Left lobe of liver (tissue), 2 donors: Measurements from ENCODE around the gene EVX1. TPM values are rescaled to one million over a fixed set of nuclear protein-coding genes. Genes with fewer than 3 reads are reported as not detected.

Source experiments
- ATAC-seq: fragments of 200-7000 bp; cut with Tn5 transposase; one replicate; pipeline ENCODE4 v1.9.1; 2020; ENCODE audit warnings: mild to moderate bottlenecking, moderate library complexity
- DNase-seq: peaks from one replicate; pipeline ENCODE4 v3.0.0-alpha.2; 2020; ENCODE audit warnings: low spot score
- total RNA-seq: library from RNA; stranded (reverse); gene quantifications from one replicate; pipeline ENCODE4 v1.2.1, GENCODE V29; 2021
- donor health status: DM: no; HTN: no; CAD: no; lungs with moderate emphysema.
- donor health status: DM: no; HTN: yes; CAD: no.

EVX1 gene
- total RNA-seq, 1 donor from 2014 or later, result not detected

DNA sequence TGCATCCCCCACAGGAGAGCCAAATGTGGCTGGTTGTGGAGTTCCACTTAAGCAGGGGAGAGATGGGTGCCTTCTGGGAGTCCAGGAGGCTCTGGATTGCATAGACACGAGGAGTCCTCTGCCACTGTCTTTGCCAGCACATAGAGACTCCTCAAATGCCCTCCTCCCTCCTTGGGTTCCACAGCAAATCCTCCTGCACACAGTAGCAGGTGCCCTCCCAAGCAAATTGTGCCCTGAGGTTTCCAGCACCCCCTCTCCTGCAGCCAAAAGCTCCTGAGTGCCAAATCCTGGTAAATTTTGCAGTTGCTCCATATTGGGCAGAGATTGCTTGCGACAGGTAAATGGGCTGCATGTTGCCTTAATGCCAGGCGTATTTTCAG is 5.8 kb downstream of the EVX1 start:
- peak; percentile 24 for DNase-seq
- no peak for ATAC-seq

DNA sequence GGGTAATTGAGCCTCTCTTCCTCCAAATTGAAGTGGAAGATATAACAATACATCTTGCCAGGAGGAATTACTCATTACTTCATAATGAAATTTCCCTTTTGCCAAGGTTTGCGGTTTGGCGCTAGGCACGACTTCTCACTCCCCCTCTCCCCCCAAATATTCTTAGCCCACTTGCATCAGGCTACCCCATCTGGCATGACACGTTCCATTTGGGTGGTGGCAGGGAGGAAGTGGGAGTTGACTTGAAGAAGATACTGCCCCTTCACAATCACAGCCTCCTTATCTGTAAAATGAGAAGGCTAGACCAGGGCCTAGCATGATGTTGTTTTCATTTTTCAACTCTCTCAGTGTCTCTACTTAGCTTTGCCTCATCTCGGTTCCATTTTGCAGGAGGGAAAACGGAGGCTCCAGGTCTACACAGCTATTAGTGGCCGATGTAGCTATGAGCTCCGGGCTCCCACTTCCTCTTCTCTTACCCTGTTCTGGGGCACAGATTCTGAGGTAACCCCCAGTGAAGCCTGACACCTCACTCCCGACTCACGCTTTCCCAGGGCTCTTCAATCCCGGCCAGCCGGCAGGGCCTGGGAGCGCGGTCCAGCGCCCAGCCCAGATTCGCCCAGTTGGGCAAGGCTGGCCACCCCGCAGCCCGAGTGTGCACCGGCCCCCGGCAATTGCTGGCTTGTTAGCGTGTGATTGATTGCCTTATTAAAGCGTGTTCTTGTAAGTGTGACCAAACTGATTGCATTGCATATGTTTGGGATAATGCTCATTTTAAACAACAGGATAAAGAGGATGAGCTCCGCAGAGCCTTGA is 6.5 kb downstream of the EVX1 start:
- no peak for DNase-seq
- no peak for ATAC-seq

DNA sequence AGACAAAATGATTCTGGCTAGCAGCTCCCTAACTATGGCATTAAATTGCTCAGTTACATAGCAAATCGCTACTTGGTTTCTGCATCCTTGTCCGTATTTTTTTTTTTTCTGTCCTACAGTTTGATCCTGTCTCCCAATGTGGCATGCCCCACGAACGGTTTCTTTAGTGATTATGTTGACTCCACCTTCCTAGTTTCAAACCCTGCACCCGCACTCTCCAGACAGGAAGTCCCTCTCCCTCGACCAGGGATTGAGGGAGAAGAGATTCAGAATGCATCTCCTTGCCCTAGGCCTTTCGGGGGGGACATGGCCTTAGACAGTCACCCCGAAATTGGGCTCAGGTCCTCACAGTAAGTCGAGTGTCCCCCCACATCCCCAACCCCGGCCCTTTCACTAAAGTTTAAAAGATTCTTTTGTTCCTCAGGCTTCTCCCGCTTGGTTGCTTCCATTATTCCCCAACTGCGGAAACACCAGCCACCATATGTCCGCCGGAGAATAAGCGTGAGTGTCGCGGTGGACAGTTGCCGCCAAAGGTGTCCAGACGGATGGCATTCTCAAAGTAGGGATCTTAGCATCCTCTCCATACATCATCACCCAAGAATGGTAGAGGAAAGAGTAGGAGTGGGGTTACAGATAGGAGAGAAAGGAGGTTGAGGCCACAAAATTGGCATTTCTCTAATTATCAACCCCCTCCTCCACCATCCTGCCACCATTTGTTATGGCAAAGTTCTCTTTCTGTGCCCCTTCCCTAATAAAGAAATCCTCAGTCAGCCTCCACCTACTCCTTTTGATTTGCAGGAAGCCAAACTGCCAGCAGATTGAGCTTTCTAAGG is 7.3 kb downstream of the EVX1 start:
- no peak for DNase-seq
- no peak for ATAC-seq

DNA sequence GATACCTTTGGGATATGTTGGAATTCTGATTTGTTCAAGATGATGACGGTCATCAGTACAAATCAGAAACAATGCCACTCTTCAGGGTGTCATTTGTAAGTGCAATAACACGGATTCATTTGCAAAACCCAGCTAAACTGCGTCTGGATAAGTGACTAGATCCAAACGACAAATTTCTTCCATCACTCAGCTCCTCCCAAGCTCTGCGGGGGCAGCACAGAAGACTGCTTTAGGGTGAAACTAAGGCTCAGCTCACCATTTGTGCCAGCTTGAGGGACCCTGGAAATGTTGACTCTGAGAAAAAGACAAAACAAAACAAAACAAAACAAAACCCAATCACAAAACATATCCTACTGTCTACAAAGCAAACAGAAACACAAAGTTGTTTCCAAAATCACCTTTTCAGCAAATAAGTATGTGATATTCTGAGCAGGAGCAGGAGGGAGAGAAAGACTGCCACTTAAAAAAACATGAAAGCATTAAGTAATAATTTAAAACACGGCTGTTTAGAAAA is 8.0 kb downstream of the EVX1 start:
- no peak for DNase-seq

DNA sequence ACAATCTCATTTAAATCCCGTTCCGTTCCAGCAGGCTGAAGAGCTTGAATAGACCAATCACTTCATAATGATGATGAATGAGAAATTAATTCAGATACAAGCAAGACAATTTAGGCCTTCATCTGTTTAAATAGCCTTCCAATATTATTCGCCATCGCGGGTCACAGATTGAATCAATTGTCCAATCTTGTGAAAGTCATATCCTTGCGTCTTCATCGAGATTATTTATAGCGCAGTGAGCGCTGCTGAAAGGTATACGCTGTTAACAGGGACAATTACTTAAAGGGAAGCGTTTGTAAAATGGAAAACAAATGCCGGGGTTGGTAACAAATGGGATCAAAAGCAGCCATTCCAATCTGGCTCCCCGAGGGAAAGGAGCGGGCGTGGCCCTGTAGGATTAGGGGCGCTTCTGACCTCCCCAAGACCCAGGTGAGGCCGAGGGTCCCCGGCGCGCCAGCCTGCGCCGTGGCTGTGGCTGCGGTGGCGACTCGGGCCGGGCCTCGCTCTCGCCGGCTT is 8.6 kb downstream of the EVX1 start:
- DNase-seq (no peak), ATAC-seq (no peak)

More for the DNA sequence above, 8.0 kb downstream of the EVX1 start:
- no peak for ATAC-seq

DNA sequence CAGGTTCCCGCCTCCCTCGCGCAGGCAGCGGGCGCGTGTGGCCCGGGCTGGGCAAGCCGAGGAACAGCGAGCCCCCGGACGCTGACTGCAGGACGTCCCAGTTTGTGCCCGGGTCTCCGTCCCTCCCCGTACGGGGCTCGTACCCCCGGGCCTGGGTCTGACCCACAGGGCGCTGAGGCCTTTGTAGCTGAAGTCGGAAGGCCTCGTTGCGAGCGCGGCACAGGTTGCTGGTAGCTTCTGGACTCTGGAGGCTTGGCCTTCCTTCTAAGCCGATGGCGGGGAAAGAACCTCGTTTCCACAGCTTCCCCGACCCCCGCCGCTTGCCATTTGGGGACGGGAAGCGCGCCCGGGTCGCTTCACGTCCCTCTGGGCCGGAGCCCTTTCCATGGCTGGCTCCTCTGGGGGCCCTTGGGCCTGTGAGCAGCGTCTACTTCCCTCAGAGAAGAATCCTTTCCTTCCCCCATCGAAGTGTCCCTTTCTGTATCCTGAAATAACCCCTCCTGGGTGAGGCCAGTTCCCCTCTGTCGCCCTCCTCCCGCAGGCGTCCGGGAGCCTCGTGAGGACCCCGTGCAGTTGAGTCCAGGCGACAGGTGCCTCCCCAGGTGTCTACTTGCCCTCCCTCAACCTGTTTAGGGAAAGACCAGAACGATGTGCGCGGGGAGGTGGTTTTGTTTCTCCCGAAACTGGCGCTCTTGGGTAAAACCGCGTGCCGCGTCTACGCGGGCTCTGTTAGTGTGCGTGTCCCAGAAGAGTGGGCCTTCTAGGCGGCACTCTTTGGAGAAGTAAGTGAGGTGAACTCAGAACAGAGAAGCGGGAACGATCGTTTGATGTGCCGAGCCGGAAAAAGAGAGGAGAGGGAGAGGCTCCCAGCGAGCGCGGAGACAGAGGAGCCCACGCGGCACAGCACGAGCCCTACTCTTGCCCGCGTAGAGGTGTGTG is 9.3 kb downstream of the EVX1 start:
- DNase-seq, result no peak
- peak; percentile 43 for ATAC-seq

DNA sequence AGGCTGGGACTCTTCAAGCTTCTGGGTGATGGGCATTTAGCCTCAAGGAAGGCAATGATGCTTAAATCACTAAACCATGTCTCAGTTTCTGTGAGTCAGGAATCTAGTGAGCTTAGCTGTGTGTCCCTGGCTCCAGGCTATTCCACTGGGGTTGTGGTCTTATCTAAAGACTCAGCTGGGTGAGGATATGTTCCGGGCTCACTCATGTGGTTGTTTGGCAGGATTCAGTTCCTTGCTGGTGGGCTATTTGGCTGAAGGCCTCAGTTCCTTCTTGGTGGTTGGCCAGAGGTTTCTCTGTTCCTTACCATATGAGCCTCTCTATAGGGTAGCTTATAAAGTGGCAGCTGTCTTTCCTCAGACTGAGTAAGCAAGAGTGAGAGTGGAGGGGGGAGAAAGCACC is 12.0 kb downstream of the EVX1 start:
- DNase-seq (no peak), ATAC-seq (no peak)

DNA sequence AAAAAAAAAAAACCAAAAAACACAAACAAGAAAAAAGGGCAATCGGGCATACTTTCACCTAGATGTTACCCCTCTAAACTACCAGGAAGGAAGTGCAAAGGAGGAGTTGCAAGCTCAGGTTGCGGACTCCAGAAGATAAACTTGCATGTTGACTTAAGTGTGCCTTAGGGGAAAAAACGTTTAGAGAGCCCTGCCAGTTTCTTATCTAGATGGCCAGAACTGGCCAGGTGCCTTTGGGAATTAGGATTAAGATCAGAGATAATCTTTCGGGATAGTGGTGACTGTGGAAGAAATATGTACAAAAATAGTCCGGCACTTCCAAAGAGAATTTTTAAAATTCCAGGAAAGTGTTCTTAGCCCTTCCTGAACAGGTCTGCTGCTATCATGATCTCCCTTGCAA is 17.6 kb downstream of the EVX1 start:
- DNase-seq (no peak), ATAC-seq (no peak)

DNA sequence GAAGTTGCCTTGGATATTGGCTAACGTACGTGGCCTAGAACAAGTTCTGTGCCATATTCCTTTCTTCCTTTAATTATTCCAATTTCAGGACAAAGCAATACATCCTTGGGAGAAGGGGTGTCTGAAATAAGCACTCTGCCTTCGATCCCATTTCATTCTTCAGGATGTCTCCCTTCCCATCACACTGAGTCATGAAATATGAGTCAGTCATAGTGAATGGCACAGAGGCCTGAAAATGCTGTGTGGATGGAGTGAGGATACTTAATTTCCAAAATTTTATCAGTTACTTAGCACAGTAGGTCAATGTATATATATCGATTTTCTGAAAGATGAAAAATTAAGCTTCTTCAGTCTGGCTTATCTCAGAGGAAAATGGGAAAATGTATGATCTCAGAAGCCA is 19.5 kb downstream of the EVX1 start:
- no peak for DNase-seq
- ATAC-seq, result no peak

DNA sequence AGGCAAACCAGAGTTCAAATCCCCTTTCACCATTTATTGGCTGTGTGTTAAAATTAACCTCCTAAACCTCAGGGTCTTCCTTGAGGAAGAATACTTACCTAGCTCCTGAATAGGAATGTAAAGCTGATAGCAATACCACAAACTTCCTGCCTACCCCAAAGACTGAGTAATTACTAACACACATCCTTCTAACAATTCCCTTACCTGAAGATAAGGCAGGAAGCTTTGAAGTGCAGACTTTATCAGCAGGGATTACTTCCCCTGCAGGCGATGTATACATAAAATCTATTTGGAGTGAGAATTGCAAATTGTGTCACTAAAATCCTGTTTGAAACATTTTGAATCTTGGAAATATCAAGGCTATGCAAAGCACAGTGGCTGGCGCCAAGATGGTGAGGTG is 21.2 kb downstream of the EVX1 start:
- ATAC-seq (no peak), DNase-seq (no peak)

DNA sequence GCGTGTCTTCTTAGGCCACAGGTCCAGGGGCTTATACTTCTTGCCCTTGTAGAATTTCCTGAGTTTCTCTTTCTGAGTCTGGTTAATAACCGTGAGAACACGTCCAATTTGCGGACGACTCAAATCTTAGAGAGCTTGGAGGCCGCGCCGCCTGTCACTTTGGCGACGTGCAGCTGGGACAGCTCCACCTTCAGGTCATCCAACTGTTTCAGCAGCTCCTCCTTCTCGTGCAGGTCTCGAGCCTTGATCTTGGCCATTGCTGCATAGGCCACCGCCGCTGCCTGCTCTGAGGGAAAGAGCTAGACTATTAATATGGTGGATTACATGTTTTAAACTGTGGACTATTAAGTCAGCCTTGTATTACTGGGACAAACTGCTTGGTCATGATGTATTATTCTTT is 26.9 kb downstream of the EVX1 start:
- ATAC-seq (no peak), DNase-seq (no peak)

DNA sequence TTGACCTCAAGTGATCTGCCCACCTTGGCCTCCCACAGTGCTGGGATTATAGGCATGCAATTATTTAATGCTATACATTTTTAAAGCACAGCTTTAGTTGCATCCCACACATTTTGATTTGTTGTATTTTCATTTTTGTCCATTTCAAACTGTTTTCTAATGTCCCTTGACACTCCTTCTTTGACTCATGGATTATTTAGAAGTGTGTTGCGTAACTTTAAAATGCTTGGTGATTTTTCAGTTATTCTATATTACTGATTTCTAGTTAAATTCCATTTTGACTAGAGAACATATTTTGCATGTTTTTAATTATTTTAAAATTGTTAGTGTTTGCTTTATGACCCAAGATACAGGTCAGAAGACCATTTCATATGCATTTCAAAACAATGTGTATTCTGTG is 28.8 kb downstream of the EVX1 start:
- DNase-seq, result no peak
- no peak for ATAC-seq

DNA sequence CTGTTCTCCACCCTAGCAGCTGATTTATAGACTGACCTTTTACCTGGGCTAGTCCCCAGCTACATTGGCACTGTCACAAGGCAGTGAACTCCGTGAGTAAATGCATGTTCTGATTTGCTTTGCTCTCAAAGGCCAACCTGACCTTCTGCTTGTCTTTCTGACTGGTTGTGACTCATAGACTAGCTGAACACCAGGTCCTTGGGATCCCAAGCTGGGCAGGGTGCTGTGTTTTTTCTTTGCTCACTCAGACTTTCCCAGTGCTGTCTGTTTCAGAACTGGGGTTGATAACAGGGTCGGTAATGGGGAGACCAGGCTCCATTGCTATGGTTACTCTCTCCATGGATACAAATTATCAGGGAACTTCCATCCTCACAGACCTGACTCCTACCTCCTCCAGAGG is 35.0 kb downstream of the EVX1 start:
- peak; percentile 69 for DNase-seq

DNA sequence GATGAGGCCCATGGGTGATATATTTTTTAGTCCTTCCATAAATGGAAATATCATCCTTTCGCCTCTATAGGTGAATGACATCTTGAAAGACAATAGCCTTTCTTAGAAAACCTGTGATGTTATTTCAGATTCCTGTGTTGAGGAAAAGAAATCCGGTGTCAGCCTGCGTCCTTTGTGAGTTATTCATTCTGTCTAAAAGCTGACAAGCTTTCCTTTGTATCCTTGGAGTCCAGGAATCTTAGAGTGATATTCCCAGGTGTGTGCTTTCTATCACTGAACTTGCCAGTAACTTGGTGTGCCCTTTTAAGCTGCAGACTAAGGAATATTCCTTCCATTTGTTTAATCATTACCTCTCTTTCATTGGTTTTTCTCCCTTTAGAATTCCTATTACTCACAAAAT is 41.0 kb downstream of the EVX1 start:
- ATAC-seq (no peak), DNase-seq (no peak)

More for the DNA sequence above, 35.0 kb downstream of the EVX1 start:
- ATAC-seq, result peak; percentile 99

DNA sequence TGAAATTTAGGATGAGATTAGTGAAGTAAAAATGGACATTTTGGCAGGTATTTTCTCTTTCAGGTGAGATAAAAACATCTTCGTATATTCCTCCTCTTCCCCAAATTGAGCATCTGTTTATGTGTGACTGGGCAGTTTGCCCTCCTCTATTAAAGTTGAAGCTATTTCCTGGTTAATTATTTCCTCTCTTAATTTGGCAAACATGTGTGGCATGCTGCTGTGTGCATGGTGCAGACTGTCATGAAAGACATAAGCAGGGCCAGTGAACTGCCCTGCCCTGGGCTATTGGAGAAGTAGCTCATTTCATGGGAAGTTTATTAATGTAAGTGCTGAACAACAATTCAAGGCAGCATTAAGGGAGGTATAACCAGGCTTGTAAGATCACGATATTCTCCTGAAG is 52.6 kb downstream of the EVX1 start:
- DNase-seq (no peak), ATAC-seq (no peak)

DNA sequence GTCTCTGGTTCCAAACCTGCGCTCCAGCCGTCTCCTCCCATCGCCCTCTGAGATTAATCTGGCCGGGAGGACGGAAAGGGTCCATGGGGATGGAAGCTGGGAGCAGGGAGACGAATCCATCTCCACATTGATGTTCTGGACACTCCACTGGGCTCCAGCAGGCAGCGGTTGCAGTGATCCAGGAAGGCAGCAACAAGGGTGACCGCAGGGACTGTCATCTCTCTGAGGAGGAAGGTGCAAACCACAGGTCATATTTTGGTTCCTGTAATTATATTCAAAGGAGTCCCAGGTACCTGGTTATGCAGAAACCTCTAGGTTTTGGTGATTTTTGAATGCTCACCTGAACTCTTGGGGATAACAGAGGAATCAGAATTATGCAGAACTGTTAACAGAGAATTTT is 54.8 kb downstream of the EVX1 start:
- no peak for ATAC-seq
- DNase-seq, result no peak

Other genes with a start within 250 kb of the EVX1 start
- 0.08 TPM for gene HOXA1, start 146.8 kb upstream of the EVX1 start, total RNA-seq
- 0.15 TPM for gene HOXA2, start 140.1 kb upstream of the EVX1 start, total RNA-seq
- 0.43 TPM for gene HOXA4, start 112.0 kb upstream of the EVX1 start, total RNA-seq
- gene HOXA5, start 99.1 kb upstream of the EVX1 start, total RNA-seq, result 0.50 TPM
- not detected for gene HOXA6, start 95.0 kb upstream of the EVX1 start, total RNA-seq
- 0.30 TPM for gene HOXA3, start 90.2 kb upstream of the EVX1 start, total RNA-seq
- gene HOXA7, start 86.1 kb upstream of the EVX1 start, total RNA-seq, result not detected
- not detected for gene HOXA9, start 77.3 kb upstream of the EVX1 start, total RNA-seq
- 0.10 TPM for gene HOXA10, start 68.5 kb upstream of the EVX1 start, total RNA-seq
- not detected for gene HOXA11, start 57.6 kb upstream of the EVX1 start, total RNA-seq
- 0.03 TPM for gene HOXA13, start 42.7 kb upstream of the EVX1 start, total RNA-seq